SKM-1 treated with dmso at 0.1 percent for 144 hours (cell line): Measurements from ENCODE around the gene CLCN3.
"Not testable (repeated sequence)": the region's sequence is repeated elsewhere in the genome, so short reads cannot be mapped to it uniquely, and the experiment has no call there.

Source experiments
- DNase-seq: peaks from one replicate; lab custom pipeline; 2025; ENCODE audit not compliant: unreplicated experiment; lab: John Stamatoyannopoulos, UW

CLCN3 gene

GRCh38 chr4:169770416-169770815 is 150.0 kb downstream of the CLCN3 start:
- no peak for DNase-seq

GRCh38 chr4:169771556-169772080 is 151.2 kb downstream of the CLCN3 start:
- DNase-seq = not testable (repeated sequence)
